ENCODE results near the gene SP9.
A peak's percentile ranks its signal among the peaks of the same experiment; 100 is the strongest.

Gene SP9

GRCh38 chr2:174334781-174335251 lies at the start of gene SP9:
Gene SP9, plus strand, starts transcription at chr2:174334954. Its CDS starts 139 bp downstream, at chr2:174335093.
- DNase-seq, result no peak

- no peak for DNase-seq
These were observed 48.6 kb upstream of the SP9 start for GRCh38 chr2:174286172-174286571.

GRCh38 chr2:174292908-174293307 lies 41.8 kb upstream of the SP9 start:
- no peak for DNase-seq

GRCh38 chr2:174300114-174300513 lies 34.6 kb upstream of the SP9 start:
- DNase-seq, result no peak

GRCh38 chr2:174312581-174313234 lies 22.0 kb upstream of the SP9 start:
- DNase-seq, result no peak

GRCh38 chr2:174322149-174322548 lies 12.6 kb upstream of the SP9 start:
- DNase-seq, result no peak

GRCh38 chr2:174322746-174323145 lies 12.0 kb upstream of the SP9 start:
- no peak for DNase-seq

GRCh38 chr2:174324530-174324929 lies 10.2 kb upstream of the SP9 start:
- no peak for DNase-seq

GRCh38 chr2:174325373-174326160 lies 9.2 kb upstream of the SP9 start:
- DNase-seq, result no peak

- DNase-seq, result peak; percentile 74
These were observed 8.4 kb upstream of the SP9 start for GRCh38 chr2:174326161-174327020.

- peak; percentile 70 for DNase-seq
These were observed 7.5 kb upstream of the SP9 start for GRCh38 chr2:174327021-174327840.

GRCh38 chr2:174327841-174328113 lies 7.0 kb upstream of the SP9 start:
- DNase-seq, result no peak

- no peak for DNase-seq
These were observed 6.4 kb upstream of the SP9 start for GRCh38 chr2:174328114-174328960.

- no peak for DNase-seq
These were observed 5.6 kb upstream of the SP9 start for GRCh38 chr2:174328961-174329715.

GRCh38 chr2:174330945-174331594 lies 3.7 kb upstream of the SP9 start:
- no peak for DNase-seq

- no peak for DNase-seq
These were observed 3.0 kb upstream of the SP9 start for GRCh38 chr2:174331595-174332216.

- DNase-seq, result no peak
These were observed 2.4 kb upstream of the SP9 start for GRCh38 chr2:174332217-174332963.

- no peak for DNase-seq
These were observed 1.8 kb upstream of the SP9 start for GRCh38 chr2:174333017-174333371.

All from activated effector memory CD4-positive, alpha-beta T cell treated with anti-CD3 and anti-CD28 coated beads, Interleukin-2, amount 50 U/mL, for 16 hours (primary cell).